Measurements from ENCODE around the gene PRB2.
"Not testable (repeated sequence)": the region's sequence is repeated elsewhere in the genome, so short reads cannot be mapped to it uniquely, and the experiment has no call there.

PRB2 gene

GRCh38 chr12:11395467-11395866 lies at the start of gene PRB2:
TSS of gene PRB2 (minus strand) at chr12:11395567. CDS start at chr12:11395529, 38 bp downstream.
- not testable (repeated sequence) for DNase-seq

- DNase-seq: no peak
These were observed 42.6 kb upstream of the PRB2 start for GRCh38 chr12:11437966-11438365.

- DNase-seq: no peak
These were observed 38.3 kb upstream of the PRB2 start for GRCh38 chr12:11433664-11434063.

GRCh38 chr12:11431486-11431885 lies 36.1 kb upstream of the PRB2 start:
- DNase-seq: no peak

GRCh38 chr12:11427341-11427740 lies 32.0 kb upstream of the PRB2 start:
- DNase-seq: no peak

GRCh38 chr12:11412731-11413130 lies 17.4 kb upstream of the PRB2 start:
- DNase-seq: peak; percentile 19

GRCh38 chr12:11408096-11408495 lies 12.7 kb upstream of the PRB2 start:
- DNase-seq: no peak

- peak; percentile 50 for DNase-seq
These were observed 2.0 kb upstream of the PRB2 start for GRCh38 chr12:11397366-11397765.

- peak; percentile 65 for DNase-seq
These were observed 3.9 kb downstream of the PRB2 start for GRCh38 chr12:11391456-11391855.

GRCh38 chr12:11377420-11377819 lies 17.9 kb downstream of the PRB2 start:
- DNase-seq: not testable (repeated sequence)

- DNase-seq: no peak
These were observed 34.2 kb downstream of the PRB2 start for GRCh38 chr12:11361151-11361550.

- DNase-seq: not testable (repeated sequence)
These were observed 35.0 kb downstream of the PRB2 start for GRCh38 chr12:11360205-11360883.

GRCh38 chr12:11351736-11352135 lies 43.6 kb downstream of the PRB2 start:
- not testable (repeated sequence) for DNase-seq

GRCh38 chr12:11348439-11348838 lies 46.9 kb downstream of the PRB2 start:
- DNase-seq: no peak

- DNase-seq: no peak
These were observed 47.6 kb downstream of the PRB2 start for GRCh38 chr12:11347810-11348209.

GRCh38 chr12:11344500-11344899 lies 50.9 kb downstream of the PRB2 start:
- DNase-seq: no peak
